ENCODE data around the gene OPCML. TPM values are rescaled to one million over a fixed set of nuclear protein-coding genes. Genes with fewer than 3 reads are reported as not detected.

Gene OPCML
- total RNA-seq, 1 donor from 2014 or later: 0.58 TPM

GRCh38 chr11:132876239-132876638, 656.1 kb downstream of the OPCML start:
- DNase-seq (ENCODE audit: extremely low read depth, low read depth, low spot score): no peak

- DNase-seq (ENCODE audit: extremely low read depth, low read depth, low spot score): no peak
These were observed 657.7 kb downstream of the OPCML start for GRCh38 chr11:132874638-132875037.

- DNase-seq (ENCODE audit: extremely low read depth, low read depth, low spot score): no peak
These were observed 658.5 kb downstream of the OPCML start for GRCh38 chr11:132873841-132874240.

GRCh38 chr11:132872211-132872610, 660.1 kb downstream of the OPCML start:
- DNase-seq (ENCODE audit: extremely low read depth, low read depth, low spot score): no peak

GRCh38 chr11:132866783-132867545, 665.3 kb downstream of the OPCML start:
- no peak for DNase-seq (ENCODE audit: extremely low read depth, low read depth, low spot score)

GRCh38 chr11:132865623-132866022, 666.7 kb downstream of the OPCML start:
- DNase-seq (ENCODE audit: extremely low read depth, low read depth, low spot score): no peak

- no peak for DNase-seq (ENCODE audit: extremely low read depth, low read depth, low spot score)
These were observed 667.3 kb downstream of the OPCML start for GRCh38 chr11:132864811-132865576.

- no peak for DNase-seq (ENCODE audit: extremely low read depth, low read depth, low spot score)
These were observed 669.4 kb downstream of the OPCML start for GRCh38 chr11:132862933-132863332.

GRCh38 chr11:132862137-132862536, 670.2 kb downstream of the OPCML start:
- no peak for DNase-seq (ENCODE audit: extremely low read depth, low read depth, low spot score)

- DNase-seq (ENCODE audit: extremely low read depth, low read depth, low spot score): no peak
These were observed 673.0 kb downstream of the OPCML start for GRCh38 chr11:132859306-132859705.

GRCh38 chr11:132858223-132858622, 674.1 kb downstream of the OPCML start:
- no peak for DNase-seq (ENCODE audit: extremely low read depth, low read depth, low spot score)

- DNase-seq (ENCODE audit: extremely low read depth, low read depth, low spot score): no peak
These were observed 676.3 kb downstream of the OPCML start for GRCh38 chr11:132856032-132856431.

GRCh38 chr11:132855516-132855915, 676.8 kb downstream of the OPCML start:
- DNase-seq (ENCODE audit: extremely low read depth, low read depth, low spot score): no peak

- DNase-seq (ENCODE audit: extremely low read depth, low read depth, low spot score): no peak
These were observed 678.4 kb downstream of the OPCML start for GRCh38 chr11:132853886-132854285.

- DNase-seq (ENCODE audit: extremely low read depth, low read depth, low spot score): no peak
These were observed 679.9 kb downstream of the OPCML start for GRCh38 chr11:132852361-132852760.

GRCh38 chr11:132851247-132851646, 681.1 kb downstream of the OPCML start:
- DNase-seq (ENCODE audit: extremely low read depth, low read depth, low spot score): no peak

- DNase-seq (ENCODE audit: extremely low read depth, low read depth, low spot score): no peak
These were observed 682.0 kb downstream of the OPCML start for GRCh38 chr11:132850266-132850665.

- no peak for DNase-seq (ENCODE audit: extremely low read depth, low read depth, low spot score)
These were observed 684.0 kb downstream of the OPCML start for GRCh38 chr11:132848336-132848735.

GRCh38 chr11:132846075-132846474, 686.2 kb downstream of the OPCML start:
- no peak for DNase-seq (ENCODE audit: extremely low read depth, low read depth, low spot score)

GRCh38 chr11:132844956-132845696, 687.2 kb downstream of the OPCML start:
- no peak for DNase-seq (ENCODE audit: extremely low read depth, low read depth, low spot score)

- no peak for DNase-seq (ENCODE audit: extremely low read depth, low read depth, low spot score)
These were observed 691.6 kb downstream of the OPCML start for GRCh38 chr11:132840660-132841059.

Measured in glomerular endothelial cell (primary cell).